ENCODE measurements around the gene IQUB. TPM values are rescaled to one million over a fixed set of nuclear protein-coding genes. Genes with fewer than 3 reads are reported as not detected.

Gene IQUB
- total RNA-seq, result 0.14 TPM
- 0.32 TPM for polyA plus RNA-seq
- long read RNA-seq, donor 1, result 0 reads
- long read RNA-seq, donor 2, result 0 reads
- long read RNA-seq, donor 3, result 0 reads
- long read RNA-seq, donor 4, result 0 reads
- long read RNA-seq, donor 5, result 0 reads
- long read RNA-seq, donor 6, result 0 reads
- long read RNA-seq, donor 7, result 0 reads
- long read RNA-seq, donor 8, result 0 reads
- long read RNA-seq, donor 9, result 0 reads
- long read RNA-seq, donor 10, result 0 reads

DNA sequence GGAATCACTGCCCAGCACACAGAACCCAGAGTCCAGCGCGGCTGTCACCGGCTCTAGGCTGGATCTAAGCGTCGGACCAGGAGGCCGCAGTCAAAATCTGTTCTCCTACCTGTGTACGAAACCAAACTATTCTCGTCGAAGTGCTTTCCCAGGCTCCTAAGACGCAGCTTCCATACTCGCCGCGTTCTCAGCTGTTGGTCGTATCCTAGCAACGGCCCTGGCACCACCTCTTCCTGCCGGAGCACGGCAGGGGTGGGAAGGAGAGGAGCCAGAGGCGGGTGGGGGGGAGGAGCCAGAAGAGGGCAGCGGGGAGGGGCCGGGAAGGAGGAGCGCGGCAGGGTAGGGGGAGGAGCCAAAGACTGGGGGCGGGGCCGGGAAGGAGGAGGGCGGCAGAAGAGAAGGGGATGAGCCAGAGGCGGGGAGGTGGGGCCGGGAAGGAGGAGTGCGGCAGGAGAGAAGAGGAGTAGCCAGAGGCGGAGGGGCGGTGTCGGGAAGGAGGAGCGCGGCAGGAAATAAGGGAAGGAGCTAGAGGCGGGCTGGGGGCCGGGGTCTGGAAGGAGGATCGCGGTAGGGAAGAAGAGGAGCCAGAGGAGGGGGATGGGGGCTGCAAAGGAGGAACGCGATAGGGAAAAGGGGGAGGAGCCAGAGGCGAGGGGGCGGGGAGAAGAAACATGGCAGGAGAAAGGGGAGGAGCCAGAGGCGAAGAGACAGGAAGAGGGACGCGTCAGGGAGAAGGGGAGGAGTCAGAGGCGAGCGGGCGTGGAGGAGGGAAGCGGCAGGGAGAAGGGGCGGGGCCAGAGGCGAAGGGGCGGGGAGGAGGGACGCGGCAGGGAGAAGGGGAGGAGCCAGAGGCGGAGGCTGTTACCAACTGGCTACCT is at the start of gene IQUB:
Gene IQUB, minus strand, starts transcription at position 213 of the 878 bp plus-strand sequence. CDS start 22,255 bp downstream, outside the sequence.
- H3K4me3 ChIP-seq (ENCODE audit: low read length in 2 of 2), result peak within 1 kb of the TSS; percentile 68 to 74
- H3K4me1 ChIP-seq (ENCODE audit: control insufficient read depth in 2 of 2, insufficient read depth in 2 of 2, low read length in 2 of 2), result peaks cover 5 to 10% of the 10 kb centered on the region in 2 donors
- DNase-seq (ENCODE audit: low read depth in 6 of 9, low spot score in 9 of 9), result peak; percentile 86 to 96 (median 91)
- H3K27me3 ChIP-seq (ENCODE audit: control insufficient read depth in 2 of 2, insufficient read depth in 1 of 2, low read length in 1 of 2), result peaks cover 14 to 34% of the 10 kb centered on the region in 2 donors
- under 1% methylated on average over 54 of the region's 54 CpGs for whole genome bisulfite sequencing
- H3K27ac ChIP-seq (ENCODE audit: low read depth in 1 of 2, low read length in 1 of 2), result peak within 1 kb of the TSS; percentile 77 to 80
- H3K9me3 ChIP-seq (ENCODE audit: control insufficient read depth in 2 of 2, insufficient read depth in 1 of 2, low read length in 1 of 2), result no peaks in the 10 kb centered on the region
- H3K36me3 ChIP-seq (ENCODE audit: control insufficient read depth in 2 of 2, insufficient read depth in 2 of 2, low read length in 1 of 2), result no peaks in the 10 kb centered on the region

DNA sequence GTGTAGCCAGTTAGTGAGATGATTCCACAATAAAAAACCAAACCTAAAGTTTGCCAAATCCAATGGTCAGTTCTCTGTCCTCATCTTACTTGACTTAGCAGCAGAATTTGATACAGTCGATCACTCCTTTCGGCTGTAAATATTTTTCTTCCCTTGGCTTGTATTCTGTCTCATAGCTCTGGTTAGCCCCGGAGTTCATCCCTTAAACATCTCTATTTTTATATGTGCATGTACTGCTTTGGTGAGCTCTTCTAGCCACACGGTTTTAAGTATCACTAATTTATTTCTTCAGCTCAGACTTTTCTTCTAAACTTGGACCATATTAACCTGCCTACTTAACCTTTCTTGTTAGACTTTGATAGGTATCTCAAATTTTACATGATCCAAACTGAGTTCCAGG is 49.4 kb upstream of the IQUB start:
- Histone ChIP-seq H3K36me3 (ENCODE audit: control insufficient read depth in 2 of 2, insufficient read depth in 2 of 2, low read length in 1 of 2) (no peaks in the 10 kb centered on the region), H3K27ac (ENCODE audit: low read depth in 1 of 2, low read length in 1 of 2) (no peak overlapping the region), H3K4me3 (ENCODE audit: low read length in 2 of 2) (no peak overlapping the region), H3K27me3 (ENCODE audit: control insufficient read depth in 2 of 2, insufficient read depth in 1 of 2, low read length in 1 of 2) (peaks cover 0 to 3% of the 10 kb centered on the region in 2 donors), H3K4me1 (ENCODE audit: control insufficient read depth in 2 of 2, insufficient read depth in 2 of 2, low read length in 2 of 2) (no peaks in the 10 kb centered on the region), H3K9me3 (ENCODE audit: control insufficient read depth in 2 of 2, insufficient read depth in 1 of 2, low read length in 1 of 2) (no peaks in the 10 kb centered on the region)
- WGBS, result 97% methylated on average over 4 of the region's 4 CpGs
- no peak for DNase-seq (ENCODE audit: low read depth in 6 of 9, low spot score in 9 of 9)

DNA sequence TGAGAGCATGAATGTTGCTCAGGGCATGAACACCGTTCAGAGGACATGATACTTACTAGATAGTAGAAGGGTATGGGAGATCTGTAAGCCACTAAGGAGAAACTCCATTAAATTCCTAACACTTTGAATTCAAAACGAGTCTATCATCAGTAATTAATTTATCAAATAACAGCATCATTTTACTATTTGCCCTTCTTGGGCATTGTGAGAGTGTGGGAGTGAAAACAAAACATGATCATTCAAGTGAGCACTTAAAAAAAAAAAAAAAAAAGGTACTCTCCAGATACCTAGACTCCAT is 46.7 kb upstream of the IQUB start:
- Histone ChIP-seq H3K27me3 (ENCODE audit: control insufficient read depth in 2 of 2, insufficient read depth in 1 of 2, low read length in 1 of 2) (peaks cover 0 to 5% of the 10 kb centered on the region in 2 donors), H3K9me3 (ENCODE audit: control insufficient read depth in 2 of 2, insufficient read depth in 1 of 2, low read length in 1 of 2) (no peaks in the 10 kb centered on the region), H3K4me1 (ENCODE audit: control insufficient read depth in 2 of 2, insufficient read depth in 2 of 2, low read length in 2 of 2) (no peaks in the 10 kb centered on the region), H3K4me3 (ENCODE audit: low read length in 2 of 2) (no peak overlapping the region), H3K36me3 (ENCODE audit: control insufficient read depth in 2 of 2, insufficient read depth in 2 of 2, low read length in 1 of 2) (no peaks in the 10 kb centered on the region), H3K27ac (ENCODE audit: low read depth in 1 of 2, low read length in 1 of 2) (no peak overlapping the region)
- no peak for DNase-seq (ENCODE audit: low read depth in 6 of 9, low spot score in 9 of 9)
- WGBS, result 55% methylated on average over 2 of the region's 2 CpGs

DNA sequence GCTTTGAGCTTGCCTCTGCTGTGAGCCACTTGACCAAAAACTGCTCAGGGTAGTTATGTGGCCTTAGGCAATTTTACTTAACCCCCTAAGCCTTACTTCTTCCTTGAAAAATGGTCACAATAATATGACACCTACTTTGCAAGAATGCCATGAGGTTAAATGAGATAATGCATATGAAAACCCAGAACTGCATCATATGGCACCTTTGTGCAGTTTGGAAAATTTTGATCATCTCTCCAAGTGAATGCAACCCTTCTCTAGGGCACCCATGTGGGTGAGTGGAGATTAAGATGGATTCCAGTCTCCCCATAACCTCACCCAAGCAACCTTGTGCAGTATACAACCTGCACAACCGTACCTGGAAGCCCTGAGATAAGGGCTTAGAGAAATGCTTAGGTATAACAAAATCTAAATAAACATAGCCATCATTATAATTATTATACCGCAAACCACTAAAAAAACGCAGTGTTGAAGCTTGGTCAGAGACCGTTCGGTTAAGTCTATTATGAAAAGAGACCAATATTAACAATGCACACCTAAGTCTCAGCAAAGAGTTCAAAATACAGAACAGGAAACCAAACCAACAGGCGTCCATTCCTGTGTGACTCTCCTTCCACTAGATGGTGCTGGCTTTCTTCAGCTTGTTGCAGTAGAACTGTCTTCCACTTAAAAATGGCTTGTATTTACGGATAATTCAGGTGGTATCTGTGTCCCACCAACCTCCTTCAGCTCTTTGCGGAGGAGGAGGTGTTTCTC is 46.2 kb upstream of the IQUB start:
- Histone ChIP-seq H3K27me3 (ENCODE audit: control insufficient read depth in 2 of 2, insufficient read depth in 1 of 2, low read length in 1 of 2) (peaks cover 0 to 5% of the 10 kb centered on the region in 2 donors), H3K36me3 (ENCODE audit: control insufficient read depth in 2 of 2, insufficient read depth in 2 of 2, low read length in 1 of 2) (no peaks in the 10 kb centered on the region), H3K4me3 (ENCODE audit: low read length in 2 of 2) (no peak overlapping the region), H3K27ac (ENCODE audit: low read depth in 1 of 2, low read length in 1 of 2) (no peak overlapping the region), H3K9me3 (ENCODE audit: control insufficient read depth in 2 of 2, insufficient read depth in 1 of 2, low read length in 1 of 2) (no peaks in the 10 kb centered on the region), H3K4me1 (ENCODE audit: control insufficient read depth in 2 of 2, insufficient read depth in 2 of 2, low read length in 2 of 2) (no peaks in the 10 kb centered on the region)
- DNase-seq (ENCODE audit: low read depth in 6 of 9, low spot score in 9 of 9), result peak in 3 of 9 donors; percentile 6 to 38 (median 24)
- 40% methylated on average over 8 of the region's 8 CpGs for WGBS

DNA sequence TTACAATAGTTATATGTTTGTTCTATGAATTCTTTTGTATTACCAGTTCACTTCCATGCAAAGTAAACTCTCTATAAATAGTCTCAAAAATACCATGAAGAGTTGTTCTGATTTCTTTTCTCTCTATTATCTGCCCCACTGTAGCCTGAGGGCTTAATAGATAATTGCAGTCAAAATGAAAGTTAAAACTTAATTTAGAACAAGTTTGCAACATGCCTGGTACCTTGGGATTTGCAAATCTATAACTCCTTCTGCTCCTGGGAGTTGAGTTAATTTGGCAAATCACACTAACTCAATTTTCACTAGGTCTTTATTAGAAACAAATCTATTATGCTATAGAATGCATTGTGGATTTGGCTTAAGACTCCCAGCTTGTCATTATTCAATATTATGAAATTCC is 45.0 kb upstream of the IQUB start:
- no peak overlapping the region for H3K4me3 ChIP-seq (ENCODE audit: low read length in 2 of 2)
- H3K36me3 ChIP-seq (ENCODE audit: control insufficient read depth in 2 of 2, insufficient read depth in 2 of 2, low read length in 1 of 2), result no peaks in the 10 kb centered on the region
- H3K27me3 ChIP-seq (ENCODE audit: control insufficient read depth in 2 of 2, insufficient read depth in 1 of 2, low read length in 1 of 2), result peaks cover 0 to 5% of the 10 kb centered on the region in 2 donors
- no peak for DNase-seq (ENCODE audit: low read depth in 6 of 9, low spot score in 9 of 9)
- no peaks in the 10 kb centered on the region for H3K4me1 ChIP-seq (ENCODE audit: control insufficient read depth in 2 of 2, insufficient read depth in 2 of 2, low read length in 2 of 2)
- H3K27ac ChIP-seq (ENCODE audit: low read depth in 1 of 2, low read length in 1 of 2), result no peak overlapping the region
- no peaks in the 10 kb centered on the region for H3K9me3 ChIP-seq (ENCODE audit: control insufficient read depth in 2 of 2, insufficient read depth in 1 of 2, low read length in 1 of 2)

DNA sequence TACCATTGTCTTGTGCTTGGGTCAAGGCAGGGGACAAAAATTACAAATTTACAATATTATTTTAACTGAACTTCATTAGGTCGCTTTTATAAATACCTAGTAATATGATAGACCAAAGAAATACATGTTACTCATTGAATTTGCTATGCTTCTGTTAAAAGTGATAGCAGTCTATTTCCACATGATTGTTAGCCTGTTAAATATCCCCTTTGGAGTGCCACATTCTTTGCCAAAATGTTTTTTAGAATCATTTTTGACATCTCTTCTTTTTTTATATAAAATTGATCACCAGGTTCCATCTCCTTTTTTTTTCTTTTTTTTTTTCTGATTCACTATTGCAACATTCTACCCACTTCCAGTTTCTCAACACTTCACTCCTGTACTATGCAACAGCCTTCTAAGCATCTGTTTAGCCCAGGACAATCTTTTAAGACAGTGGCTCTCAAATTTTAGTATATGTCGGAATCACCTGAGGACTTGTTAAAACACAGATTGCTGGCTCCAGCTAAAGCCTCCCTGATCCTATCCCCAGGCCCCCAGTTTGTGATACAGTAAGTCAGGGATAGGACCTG is 39.6 kb upstream of the IQUB start:
- Histone ChIP-seq H3K9me3 (ENCODE audit: control insufficient read depth in 2 of 2, insufficient read depth in 1 of 2, low read length in 1 of 2) (no peaks in the 10 kb centered on the region), H3K36me3 (ENCODE audit: control insufficient read depth in 2 of 2, insufficient read depth in 2 of 2, low read length in 1 of 2) (no peaks in the 10 kb centered on the region), H3K27ac (ENCODE audit: low read depth in 1 of 2, low read length in 1 of 2) (no peak overlapping the region), H3K4me3 (ENCODE audit: low read length in 2 of 2) (no peak overlapping the region), H3K4me1 (ENCODE audit: control insufficient read depth in 2 of 2, insufficient read depth in 2 of 2, low read length in 2 of 2) (no peaks in the 10 kb centered on the region), H3K27me3 (ENCODE audit: control insufficient read depth in 2 of 2, insufficient read depth in 1 of 2, low read length in 1 of 2) (peaks cover 0 to 2% of the 10 kb centered on the region in 2 donors)
- 93% methylated on average over 2 of the region's 2 CpGs for WGBS
- no peak for DNase-seq (ENCODE audit: low read depth in 6 of 9, low spot score in 9 of 9)

DNA sequence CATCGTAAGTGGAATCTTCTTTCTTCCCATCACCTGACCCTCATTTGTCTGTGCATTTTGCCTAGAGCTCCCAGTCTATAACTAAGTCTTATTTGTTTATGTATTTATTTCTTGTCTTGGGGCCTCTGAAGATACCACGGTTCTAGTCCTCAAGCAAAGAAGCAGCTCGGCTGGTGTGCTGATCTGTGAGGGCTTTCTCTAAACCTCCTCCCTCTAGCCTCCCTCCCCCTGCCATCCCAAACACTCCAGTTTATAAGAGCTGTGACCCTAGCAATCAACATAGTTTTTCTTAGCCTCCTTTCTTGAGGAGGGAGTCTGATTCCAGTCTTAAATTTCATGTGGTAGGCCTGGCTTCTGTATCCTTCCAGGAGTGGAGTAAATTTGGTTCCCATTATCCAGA is 38.9 kb upstream of the IQUB start:
- Histone ChIP-seq H3K4me1 (ENCODE audit: control insufficient read depth in 2 of 2, insufficient read depth in 2 of 2, low read length in 2 of 2) (no peaks in the 10 kb centered on the region), H3K36me3 (ENCODE audit: control insufficient read depth in 2 of 2, insufficient read depth in 2 of 2, low read length in 1 of 2) (no peaks in the 10 kb centered on the region), H3K27ac (ENCODE audit: low read depth in 1 of 2, low read length in 1 of 2) (no peak overlapping the region), H3K4me3 (ENCODE audit: low read length in 2 of 2) (no peak overlapping the region), H3K9me3 (ENCODE audit: control insufficient read depth in 2 of 2, insufficient read depth in 1 of 2, low read length in 1 of 2) (no peaks in the 10 kb centered on the region), H3K27me3 (ENCODE audit: control insufficient read depth in 2 of 2, insufficient read depth in 1 of 2, low read length in 1 of 2) (peaks cover 0 to 2% of the 10 kb centered on the region in 2 donors)
- DNase-seq (ENCODE audit: low read depth in 6 of 9, low spot score in 9 of 9), result no peak
- WGBS, result 91% methylated on average over 3 of the region's 3 CpGs

DNA sequence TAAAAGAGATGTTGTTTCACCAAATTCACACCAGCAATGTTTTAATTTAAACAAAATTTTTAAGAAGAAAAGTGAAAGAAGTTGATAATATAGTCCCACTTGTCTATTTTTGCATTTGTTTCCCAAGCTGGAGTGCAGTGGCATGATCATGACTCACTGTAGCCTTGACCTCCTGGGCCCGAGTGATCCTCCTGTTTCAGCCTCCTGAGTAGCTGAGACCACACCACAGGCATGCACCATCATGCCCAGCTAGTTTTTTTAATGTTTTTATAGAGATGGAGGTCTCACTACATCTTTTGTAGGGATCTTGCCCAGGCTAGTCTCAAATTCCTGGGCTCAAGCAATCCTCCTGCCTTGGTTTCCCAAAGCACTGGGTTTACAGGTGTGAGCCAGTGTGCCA is 37.3 kb upstream of the IQUB start:
- peaks cover 0 to 2% of the 10 kb centered on the region in 2 donors for H3K27me3 ChIP-seq (ENCODE audit: control insufficient read depth in 2 of 2, insufficient read depth in 1 of 2, low read length in 1 of 2)
- no peak overlapping the region for H3K27ac ChIP-seq (ENCODE audit: low read depth in 1 of 2, low read length in 1 of 2)
- no peaks in the 10 kb centered on the region for H3K36me3 ChIP-seq (ENCODE audit: control insufficient read depth in 2 of 2, insufficient read depth in 2 of 2, low read length in 1 of 2)
- no peak overlapping the region for H3K4me3 ChIP-seq (ENCODE audit: low read length in 2 of 2)
- DNase-seq (ENCODE audit: low read depth in 6 of 9, low spot score in 9 of 9), result no peak
- H3K9me3 ChIP-seq (ENCODE audit: control insufficient read depth in 2 of 2, insufficient read depth in 1 of 2, low read length in 1 of 2), result no peaks in the 10 kb centered on the region
- H3K4me1 ChIP-seq (ENCODE audit: control insufficient read depth in 2 of 2, insufficient read depth in 2 of 2, low read length in 2 of 2), result no peaks in the 10 kb centered on the region
- WGBS, result 94% methylated on average over 1 of the region's 1 CpG

DNA sequence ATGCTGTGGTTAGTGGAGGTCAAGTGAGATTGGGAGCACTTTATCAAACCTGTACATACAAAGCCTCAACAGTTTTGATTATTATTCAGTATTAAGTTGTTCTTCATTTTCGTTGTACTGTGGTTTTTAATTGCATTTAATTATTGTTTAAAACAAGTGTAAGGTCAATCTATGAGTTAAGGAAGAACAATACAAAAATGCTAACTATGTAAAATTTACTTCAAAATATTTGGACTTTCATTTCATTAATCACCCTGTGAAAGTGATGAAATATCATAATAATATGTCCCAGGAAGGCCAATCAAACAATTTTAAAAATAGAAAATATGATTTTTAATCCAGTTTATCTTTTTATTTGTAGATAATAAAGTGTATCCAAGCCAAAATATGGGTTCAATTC is 36.8 kb upstream of the IQUB start:
- no peak for DNase-seq (ENCODE audit: low read depth in 6 of 9, low spot score in 9 of 9)
- H3K36me3 ChIP-seq (ENCODE audit: control insufficient read depth in 2 of 2, insufficient read depth in 2 of 2, low read length in 1 of 2), result no peaks in the 10 kb centered on the region
- H3K4me3 ChIP-seq (ENCODE audit: low read length in 2 of 2), result no peak overlapping the region
- H3K27ac ChIP-seq (ENCODE audit: low read depth in 1 of 2, low read length in 1 of 2), result no peak overlapping the region
- WGBS, result 84% methylated on average over 1 of the region's 1 CpG
- H3K27me3 ChIP-seq (ENCODE audit: control insufficient read depth in 2 of 2, insufficient read depth in 1 of 2, low read length in 1 of 2), result no peaks in the 10 kb centered on the region
- no peaks in the 10 kb centered on the region for H3K9me3 ChIP-seq (ENCODE audit: control insufficient read depth in 2 of 2, insufficient read depth in 1 of 2, low read length in 1 of 2)
- no peaks in the 10 kb centered on the region for H3K4me1 ChIP-seq (ENCODE audit: control insufficient read depth in 2 of 2, insufficient read depth in 2 of 2, low read length in 2 of 2)

All from thymus (tissue), 14 donors.